Measurements from ENCODE around the gene UST.
"Not testable (repeated sequence)": the region's sequence is repeated elsewhere in the genome, so short reads cannot be mapped to it uniquely, and the experiment has no call there.

UST gene

GRCh38 chr6:148874698-148875293 lies 128.0 kb downstream of the UST start:
- H3K4me1 ChIP-seq (ENCODE audit: control insufficient read depth in 2 of 2, insufficient read depth in 2 of 2, low read length in 2 of 2), result no peaks in the 10 kb centered on the region
- H3K36me3 ChIP-seq (ENCODE audit: control insufficient read depth in 2 of 2, insufficient read depth in 2 of 2, low read length in 2 of 2), result no peaks in the 10 kb centered on the region
- H3K4me3 ChIP-seq (ENCODE audit: low read length in 2 of 2), result no peak overlapping the region
- no peaks in the 10 kb centered on the region for H3K27me3 ChIP-seq (ENCODE audit: control insufficient read depth in 2 of 2, insufficient read depth in 2 of 2, low read length in 2 of 2)
- H3K27ac ChIP-seq (ENCODE audit: low read depth in 2 of 2, low read length in 2 of 2), result no peak overlapping the region
- no peak overlapping the region for H3K9ac ChIP-seq (ENCODE audit: low read depth in 1 of 2, low read length in 2 of 2)
- H3K9me3 ChIP-seq (ENCODE audit: control insufficient read depth in 2 of 2, low read length in 2 of 2), result no peaks in the 10 kb centered on the region

- no peak overlapping the region for H3K27ac ChIP-seq (ENCODE audit: low read depth in 2 of 2, low read length in 2 of 2)
- no peaks in the 10 kb centered on the region for H3K4me1 ChIP-seq (ENCODE audit: control insufficient read depth in 2 of 2, insufficient read depth in 2 of 2, low read length in 2 of 2)
- no peaks in the 10 kb centered on the region for H3K27me3 ChIP-seq (ENCODE audit: control insufficient read depth in 2 of 2, insufficient read depth in 2 of 2, low read length in 2 of 2)
- no peaks in the 10 kb centered on the region for H3K9me3 ChIP-seq (ENCODE audit: control insufficient read depth in 2 of 2, low read length in 2 of 2)
- no peak overlapping the region for H3K9ac ChIP-seq (ENCODE audit: low read depth in 1 of 2, low read length in 2 of 2)
- no peaks in the 10 kb centered on the region for H3K36me3 ChIP-seq (ENCODE audit: control insufficient read depth in 2 of 2, insufficient read depth in 2 of 2, low read length in 2 of 2)
- no peak overlapping the region for H3K4me3 ChIP-seq (ENCODE audit: low read length in 2 of 2)
Measured at GRCh38 chr6:148878683-148879082, 131.9 kb downstream of the UST start.

DNA sequence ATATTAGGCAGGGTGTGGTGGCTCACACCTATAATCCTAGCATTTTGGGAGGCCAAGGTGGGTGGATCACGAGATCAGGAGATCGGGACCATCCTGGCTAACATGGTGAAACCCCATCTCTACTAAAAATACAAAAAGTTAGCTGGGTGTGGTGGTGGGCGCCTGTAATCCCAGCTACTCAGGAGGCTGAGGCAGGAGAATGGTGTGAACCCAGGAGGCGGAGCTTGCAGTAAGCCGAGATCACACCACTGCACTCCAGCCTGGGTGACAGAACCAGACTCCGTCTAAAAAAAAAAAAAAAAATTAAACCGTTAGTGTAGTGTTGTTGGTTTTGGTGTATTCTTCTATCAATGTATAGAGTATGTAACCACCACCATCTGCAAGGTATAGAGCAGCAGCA lies 133.9 kb downstream of the UST start:
- not testable (repeated sequence) for H3K9ac ChIP-seq (ENCODE audit: low read depth in 1 of 2, low read length in 2 of 2); H3K9me3 ChIP-seq (ENCODE audit: control insufficient read depth in 2 of 2, low read length in 2 of 2); H3K27me3 ChIP-seq (ENCODE audit: control insufficient read depth in 2 of 2, insufficient read depth in 2 of 2, low read length in 2 of 2)

GRCh38 chr6:148881593-148882311 lies 134.9 kb downstream of the UST start:
- Histone ChIP-seq H3K9ac (ENCODE audit: low read depth in 1 of 2, low read length in 2 of 2) (no peak overlapping the region), H3K9me3 (ENCODE audit: control insufficient read depth in 2 of 2, low read length in 2 of 2) (no peaks in the 10 kb centered on the region), H3K4me3 (ENCODE audit: low read length in 2 of 2) (no peak overlapping the region), H3K36me3 (ENCODE audit: control insufficient read depth in 2 of 2, insufficient read depth in 2 of 2, low read length in 2 of 2) (no peaks in the 10 kb centered on the region), H3K27ac (ENCODE audit: low read depth in 2 of 2, low read length in 2 of 2) (no peak overlapping the region), H3K4me1 (ENCODE audit: control insufficient read depth in 2 of 2, insufficient read depth in 2 of 2, low read length in 2 of 2) (no peaks in the 10 kb centered on the region), H3K27me3 (ENCODE audit: control insufficient read depth in 2 of 2, insufficient read depth in 2 of 2, low read length in 2 of 2) (no peaks in the 10 kb centered on the region)

More for the DNA sequence above, 133.9 kb downstream of the UST start:
- not testable (repeated sequence) for H3K4me1 ChIP-seq (ENCODE audit: control insufficient read depth in 2 of 2, insufficient read depth in 2 of 2, low read length in 2 of 2); H3K4me3 ChIP-seq (ENCODE audit: low read length in 2 of 2); H3K27ac ChIP-seq (ENCODE audit: low read depth in 2 of 2, low read length in 2 of 2); H3K36me3 ChIP-seq (ENCODE audit: control insufficient read depth in 2 of 2, insufficient read depth in 2 of 2, low read length in 2 of 2)

GRCh38 chr6:148883270-148883669 lies 136.4 kb downstream of the UST start:
- Histone ChIP-seq H3K36me3 (ENCODE audit: control insufficient read depth in 2 of 2, insufficient read depth in 2 of 2, low read length in 2 of 2) (no peaks in the 10 kb centered on the region), H3K27ac (ENCODE audit: low read depth in 2 of 2, low read length in 2 of 2) (no peak overlapping the region), H3K9me3 (ENCODE audit: control insufficient read depth in 2 of 2, low read length in 2 of 2) (no peaks in the 10 kb centered on the region), H3K4me1 (ENCODE audit: control insufficient read depth in 2 of 2, insufficient read depth in 2 of 2, low read length in 2 of 2) (no peaks in the 10 kb centered on the region), H3K4me3 (ENCODE audit: low read length in 2 of 2) (no peak overlapping the region), H3K27me3 (ENCODE audit: control insufficient read depth in 2 of 2, insufficient read depth in 2 of 2, low read length in 2 of 2) (no peaks in the 10 kb centered on the region), H3K9ac (ENCODE audit: low read depth in 1 of 2, low read length in 2 of 2) (no peak overlapping the region)

GRCh38 chr6:148884461-148884860 lies 137.6 kb downstream of the UST start:
- Histone ChIP-seq H3K27ac (ENCODE audit: low read depth in 2 of 2, low read length in 2 of 2) (no peak overlapping the region), H3K9me3 (ENCODE audit: control insufficient read depth in 2 of 2, low read length in 2 of 2) (no peaks in the 10 kb centered on the region), H3K36me3 (ENCODE audit: control insufficient read depth in 2 of 2, insufficient read depth in 2 of 2, low read length in 2 of 2) (no peaks in the 10 kb centered on the region), H3K4me3 (ENCODE audit: low read length in 2 of 2) (no peak overlapping the region), H3K9ac (ENCODE audit: low read depth in 1 of 2, low read length in 2 of 2) (no peak overlapping the region), H3K27me3 (ENCODE audit: control insufficient read depth in 2 of 2, insufficient read depth in 2 of 2, low read length in 2 of 2) (no peaks in the 10 kb centered on the region), H3K4me1 (ENCODE audit: control insufficient read depth in 2 of 2, insufficient read depth in 2 of 2, low read length in 2 of 2) (no peaks in the 10 kb centered on the region)

DNA sequence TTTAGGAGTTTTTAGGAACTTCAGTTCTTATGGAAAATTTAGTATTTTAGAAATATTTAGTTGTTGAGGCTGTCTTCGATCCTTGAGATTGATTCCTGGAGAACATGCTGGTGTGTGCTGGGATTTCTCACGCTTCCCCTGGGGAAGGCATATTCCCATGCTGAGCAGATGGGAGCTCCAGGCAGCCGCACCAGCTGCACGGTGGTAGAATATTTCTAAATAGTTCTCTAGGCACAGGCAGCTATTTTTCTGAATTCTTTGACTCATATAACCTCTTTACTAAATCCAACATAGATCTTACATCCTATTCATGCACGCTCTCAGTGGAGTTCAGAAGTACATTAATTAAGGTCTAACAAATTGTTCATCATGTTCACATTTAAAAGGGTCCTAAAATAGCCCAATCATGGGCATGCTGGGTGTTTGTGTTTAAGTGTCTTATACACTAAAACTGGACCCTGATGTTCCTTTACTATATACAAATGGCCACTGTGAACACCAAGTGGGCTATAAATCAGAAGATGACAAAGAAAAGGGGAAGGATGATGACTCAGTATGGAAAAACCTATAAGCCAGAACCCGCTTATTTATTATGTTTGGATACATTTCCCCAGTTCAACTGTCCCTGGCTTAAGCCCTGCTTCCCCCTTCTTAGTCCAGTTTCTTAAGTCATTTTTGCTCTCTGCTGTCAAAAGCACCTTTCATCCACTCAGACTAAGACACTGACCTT lies 138.5 kb downstream of the UST start:
- H3K27ac ChIP-seq (ENCODE audit: low read depth in 2 of 2, low read length in 2 of 2), result no peak overlapping the region
- H3K36me3 ChIP-seq (ENCODE audit: control insufficient read depth in 2 of 2, insufficient read depth in 2 of 2, low read length in 2 of 2), result no peaks in the 10 kb centered on the region
- H3K27me3 ChIP-seq (ENCODE audit: control insufficient read depth in 2 of 2, insufficient read depth in 2 of 2, low read length in 2 of 2), result no peaks in the 10 kb centered on the region
- no peak overlapping the region for H3K4me3 ChIP-seq (ENCODE audit: low read length in 2 of 2)
- no peaks in the 10 kb centered on the region for H3K9me3 ChIP-seq (ENCODE audit: control insufficient read depth in 2 of 2, low read length in 2 of 2)
- H3K9ac ChIP-seq (ENCODE audit: low read depth in 1 of 2, low read length in 2 of 2), result no peak overlapping the region
- H3K4me1 ChIP-seq (ENCODE audit: control insufficient read depth in 2 of 2, insufficient read depth in 2 of 2, low read length in 2 of 2), result no peaks in the 10 kb centered on the region

GRCh38 chr6:148885925-148886845 lies 139.4 kb downstream of the UST start:
- Histone ChIP-seq H3K4me1 (ENCODE audit: control insufficient read depth in 2 of 2, insufficient read depth in 2 of 2, low read length in 2 of 2) (no peaks in the 10 kb centered on the region), H3K27ac (ENCODE audit: low read depth in 2 of 2, low read length in 2 of 2) (no peak overlapping the region), H3K9me3 (ENCODE audit: control insufficient read depth in 2 of 2, low read length in 2 of 2) (no peaks in the 10 kb centered on the region), H3K4me3 (ENCODE audit: low read length in 2 of 2) (no peak overlapping the region), H3K9ac (ENCODE audit: low read depth in 1 of 2, low read length in 2 of 2) (no peak overlapping the region), H3K36me3 (ENCODE audit: control insufficient read depth in 2 of 2, insufficient read depth in 2 of 2, low read length in 2 of 2) (no peaks in the 10 kb centered on the region), H3K27me3 (ENCODE audit: control insufficient read depth in 2 of 2, insufficient read depth in 2 of 2, low read length in 2 of 2) (no peaks in the 10 kb centered on the region)

DNA sequence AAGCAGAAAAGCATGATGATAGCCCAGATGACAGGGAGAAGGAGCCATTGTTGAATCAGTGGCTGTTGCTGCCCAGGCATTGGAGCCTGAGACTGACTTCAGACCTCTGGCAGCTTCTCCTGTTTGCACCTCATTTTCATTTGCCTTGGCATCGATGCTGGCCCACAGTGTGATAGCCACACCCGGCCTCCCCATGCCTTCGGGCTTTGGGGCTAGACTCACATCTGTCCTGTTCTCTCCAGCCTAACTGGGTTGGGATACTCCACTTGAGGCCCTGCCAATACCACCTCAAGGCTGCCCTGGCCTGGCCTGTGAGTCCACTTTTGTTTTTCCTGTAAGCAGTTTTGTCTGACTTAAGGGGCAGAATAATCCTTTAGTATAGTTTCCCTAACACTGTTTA lies 140.4 kb downstream of the UST start:
- Histone ChIP-seq H3K27ac (ENCODE audit: low read depth in 2 of 2, low read length in 2 of 2) (no peak overlapping the region), H3K36me3 (ENCODE audit: control insufficient read depth in 2 of 2, insufficient read depth in 2 of 2, low read length in 2 of 2) (no peaks in the 10 kb centered on the region), H3K27me3 (ENCODE audit: control insufficient read depth in 2 of 2, insufficient read depth in 2 of 2, low read length in 2 of 2) (no peaks in the 10 kb centered on the region), H3K9ac (ENCODE audit: low read depth in 1 of 2, low read length in 2 of 2) (no peak overlapping the region), H3K4me3 (ENCODE audit: low read length in 2 of 2) (no peak overlapping the region), H3K4me1 (ENCODE audit: control insufficient read depth in 2 of 2, insufficient read depth in 2 of 2, low read length in 2 of 2) (no peaks in the 10 kb centered on the region), H3K9me3 (ENCODE audit: control insufficient read depth in 2 of 2, low read length in 2 of 2) (no peaks in the 10 kb centered on the region)

All from mucosa of rectum (tissue), 2 donors.